ENCODE results near the gene TAF11L2. TPM values are rescaled to one million over a fixed set of nuclear protein-coding genes. Genes with fewer than 3 reads are reported as not detected.
"Not testable (repeated sequence)": the region's sequence is repeated elsewhere in the genome, so short reads cannot be mapped to it uniquely, and the experiment has no call there.

The TAF11L2 gene
- total RNA-seq, 2 experiments from 2014 or later, result not detected

- ATAC-seq, H3K36me3 Mint-ChIP-seq, CTCF ChIA-PET, DNase-seq, H3K27me3 Mint-ChIP-seq, H3K4me1 Mint-ChIP-seq, H3K4me3 Mint-ChIP-seq, H3K27ac Mint-ChIP-seq: not testable (repeated sequence)
- peaks cover 22% of the 10 kb centered on the region for H3K9me3 Mint-ChIP-seq (ENCODE audit: low read depth)
Measured at GRCh38 chr5:17491257-17491656, 6.8 kb upstream of the TAF11L2 start.

GRCh38 chr5:17492770-17493169 lies 5.3 kb upstream of the TAF11L2 start:
- Mint-ChIP-seq H3K36me3 (no peaks in the 10 kb centered on the region), H3K9me3 (ENCODE audit: low read depth) (peaks cover 19% of the 10 kb centered on the region), H3K4me3 (no peak overlapping the region), H3K27me3 (no peaks in the 10 kb centered on the region), H3K27ac (no peak overlapping the region), H3K4me1 (no peaks in the 10 kb centered on the region)
- DNase-seq (no peak), ATAC-seq (no peak)
- CTCF ChIA-PET, result no interaction called here

- CTCF ChIA-PET, result no interaction called here
- Mint-ChIP-seq H3K9me3 (ENCODE audit: low read depth) (peaks cover 13% of the 10 kb centered on the region), H3K4me3 (no peak overlapping the region), H3K4me1 (no peaks in the 10 kb centered on the region), H3K27me3 (no peaks in the 10 kb centered on the region), H3K36me3 (no peaks in the 10 kb centered on the region), H3K27ac (no peak overlapping the region)
- DNase-seq (no peak), ATAC-seq (no peak)
Measured at GRCh38 chr5:17497446-17497845, 585 bp upstream of the TAF11L2 start.

- Mint-ChIP-seq H3K27ac (no peak overlapping the region), H3K36me3 (no peaks in the 10 kb centered on the region), H3K4me3 (no peak overlapping the region), H3K27me3 (no peaks in the 10 kb centered on the region), H3K4me1 (no peaks in the 10 kb centered on the region), H3K9me3 (ENCODE audit: low read depth) (peaks cover 9% of the 10 kb centered on the region)
- CTCF ChIA-PET, result no interaction called here
- ATAC-seq, result no peak
- DNase-seq, result no peak
Measured at GRCh38 chr5:17511775-17512325, 13.8 kb downstream of the TAF11L2 start.

- DNase-seq; H3K4me1 Mint-ChIP-seq; H3K4me3 Mint-ChIP-seq; H3K27ac Mint-ChIP-seq; H3K9me3 Mint-ChIP-seq (ENCODE audit: low read depth); CTCF ChIA-PET; H3K36me3 Mint-ChIP-seq; ATAC-seq; H3K27me3 Mint-ChIP-seq: not testable (repeated sequence)
Measured at GRCh38 chr5:17517526-17517925, 19.5 kb downstream of the TAF11L2 start.

GRCh38 chr5:17518067-17518466 lies 20.0 kb downstream of the TAF11L2 start, which contains the start of gene TAF11L3:
TSS of gene TAF11L3 (plus strand) at chr5:17518367.
- ATAC-seq; H3K9me3 Mint-ChIP-seq (ENCODE audit: low read depth); H3K27me3 Mint-ChIP-seq; H3K4me1 Mint-ChIP-seq; H3K27ac Mint-ChIP-seq; H3K36me3 Mint-ChIP-seq; DNase-seq; H3K4me3 Mint-ChIP-seq; CTCF ChIA-PET: not testable (repeated sequence)

GRCh38 chr5:17519508-17519907 lies 21.5 kb downstream of the TAF11L2 start:
- ATAC-seq, CTCF ChIA-PET: not testable (repeated sequence)

GRCh38 chr5:17521501-17521900 lies 23.5 kb downstream of the TAF11L2 start, which contains the start of gene TAF11L4:
TSS of gene TAF11L4 (plus strand) at chr5:17521801.
- ATAC-seq; H3K4me1 Mint-ChIP-seq; H3K27me3 Mint-ChIP-seq; H3K36me3 Mint-ChIP-seq; DNase-seq; H3K9me3 Mint-ChIP-seq (ENCODE audit: low read depth); H3K4me3 Mint-ChIP-seq; H3K27ac Mint-ChIP-seq; CTCF ChIA-PET: not testable (repeated sequence)

More at GRCh38 chr5:17519508-17519907, 21.5 kb downstream of the TAF11L2 start:
- H3K27ac Mint-ChIP-seq; H3K4me1 Mint-ChIP-seq; H3K9me3 Mint-ChIP-seq (ENCODE audit: low read depth); H3K27me3 Mint-ChIP-seq; H3K4me3 Mint-ChIP-seq; H3K36me3 Mint-ChIP-seq: not testable (repeated sequence)
- peak; percentile 55 for DNase-seq

GRCh38 chr5:17524935-17525334 lies 26.9 kb downstream of the TAF11L2 start, which contains the start of gene TAF11L5:
TSS of gene TAF11L5 (plus strand) at chr5:17525235.
- DNase-seq; H3K27ac Mint-ChIP-seq; ATAC-seq; H3K4me1 Mint-ChIP-seq; CTCF ChIA-PET; H3K36me3 Mint-ChIP-seq; H3K9me3 Mint-ChIP-seq (ENCODE audit: low read depth); H3K4me3 Mint-ChIP-seq; H3K27me3 Mint-ChIP-seq: not testable (repeated sequence)

- CTCF ChIA-PET; ATAC-seq; H3K36me3 Mint-ChIP-seq; H3K9me3 Mint-ChIP-seq (ENCODE audit: low read depth); H3K4me3 Mint-ChIP-seq; H3K27ac Mint-ChIP-seq; H3K4me1 Mint-ChIP-seq; H3K27me3 Mint-ChIP-seq: not testable (repeated sequence)
- peak; percentile 54 for DNase-seq
Measured at GRCh38 chr5:17526504-17526903, 28.5 kb downstream of the TAF11L2 start.

GRCh38 chr5:17528369-17528768 lies 30.3 kb downstream of the TAF11L2 start, which contains the start of gene TAF11L6:
TSS of gene TAF11L6 (plus strand) at chr5:17528669.
- H3K36me3 Mint-ChIP-seq; H3K27ac Mint-ChIP-seq; ATAC-seq; DNase-seq; CTCF ChIA-PET; H3K9me3 Mint-ChIP-seq (ENCODE audit: low read depth); H3K4me3 Mint-ChIP-seq; H3K27me3 Mint-ChIP-seq; H3K4me1 Mint-ChIP-seq: not testable (repeated sequence)

Other genes with a start within 250 kb of the TAF11L2 start
- gene TAF11L3, start 20.1 kb downstream of the TAF11L2 start, total RNA-seq, result not detected
- gene TAF11L4, start 23.6 kb downstream of the TAF11L2 start, total RNA-seq, result not detected
- not detected for gene TAF11L5, start 27.0 kb downstream of the TAF11L2 start, total RNA-seq
- not detected for gene TAF11L6, start 30.4 kb downstream of the TAF11L2 start, total RNA-seq
- not detected for gene TAF11L7, start 87.5 kb downstream of the TAF11L2 start, total RNA-seq
- not detected for gene TAF11L8, start 92.7 kb downstream of the TAF11L2 start, total RNA-seq
- not detected for gene TAF11L9, start 96.2 kb downstream of the TAF11L2 start, total RNA-seq
- gene TAF11L10, start 99.6 kb downstream of the TAF11L2 start, total RNA-seq, result not detected
- gene TAF11L11, start 106.0 kb downstream of the TAF11L2 start, total RNA-seq, result not detected
- not detected for gene TAF11L12, start 112.2 kb downstream of the TAF11L2 start, total RNA-seq
- gene TAF11L13, start 133.9 kb downstream of the TAF11L2 start, total RNA-seq, result not detected
- not detected for gene TAF11L14, start 136.2 kb downstream of the TAF11L2 start, total RNA-seq

Measured in activated CD8-positive, alpha-beta memory T cell treated with anti-CD3 and anti-CD28 coated beads, Interleukin-2, amount 10 ng/mL, durations not matched to agents 7 days and 5 days (primary cell).